ENCODE data around the gene GATA2.

Gene GATA2

DNA sequence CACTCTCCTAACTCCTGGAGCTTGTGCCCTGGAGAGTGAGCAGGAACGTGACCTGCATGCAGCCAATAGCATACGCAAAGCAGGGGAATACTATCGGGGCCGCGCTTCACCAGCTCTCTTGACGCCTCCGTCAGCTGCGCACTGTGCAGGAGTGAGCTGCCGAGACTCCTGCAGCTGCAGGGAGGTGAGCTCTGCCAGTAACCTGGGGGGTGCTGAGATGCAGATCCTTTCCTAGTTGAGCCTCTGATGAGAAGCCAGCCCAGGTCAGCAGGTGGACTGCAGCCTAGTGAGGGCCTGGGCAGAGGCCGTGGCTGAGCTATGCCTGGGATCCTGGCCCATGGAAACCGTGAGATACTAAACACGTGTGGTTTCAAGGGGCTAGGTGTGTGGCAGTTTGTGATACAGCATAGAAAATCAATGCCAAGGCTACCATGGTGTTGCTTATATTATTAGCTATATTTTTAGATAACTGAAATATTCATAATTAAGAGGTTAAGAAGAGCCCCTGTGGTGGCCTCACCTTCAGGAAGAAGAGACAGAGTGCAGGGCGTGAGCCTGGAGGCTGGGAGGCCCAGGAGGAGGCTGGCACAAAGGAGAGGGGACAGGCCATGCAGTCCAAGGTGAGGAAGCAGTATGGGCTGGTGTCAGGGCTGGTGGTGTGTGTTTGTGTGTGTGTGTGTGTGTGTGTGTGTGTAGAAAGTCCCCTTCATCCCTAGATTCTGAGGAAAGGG, 20.4 kb downstream of the GATA2 start:
- no peak for DNase-seq

DNA sequence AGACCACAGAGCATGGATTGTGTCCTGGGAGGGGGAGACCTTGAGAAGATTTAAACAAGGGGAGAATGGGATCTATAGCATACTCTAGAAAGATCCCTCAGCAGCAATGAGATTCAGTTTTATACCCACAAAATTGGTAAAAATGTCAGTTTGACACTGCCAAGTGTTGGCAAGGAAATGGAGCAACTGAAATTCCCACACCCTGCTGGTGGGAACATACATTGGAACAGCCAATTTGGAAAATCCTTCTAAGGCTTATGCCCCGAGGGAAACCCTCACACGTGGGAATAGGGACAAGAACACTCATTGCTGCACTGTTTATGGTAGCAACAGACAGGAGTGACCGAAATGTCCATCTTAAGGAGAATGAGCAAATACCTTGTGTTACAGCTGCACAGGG, 21.3 kb downstream of the GATA2 start:
- DNase-seq, result no peak

DNA sequence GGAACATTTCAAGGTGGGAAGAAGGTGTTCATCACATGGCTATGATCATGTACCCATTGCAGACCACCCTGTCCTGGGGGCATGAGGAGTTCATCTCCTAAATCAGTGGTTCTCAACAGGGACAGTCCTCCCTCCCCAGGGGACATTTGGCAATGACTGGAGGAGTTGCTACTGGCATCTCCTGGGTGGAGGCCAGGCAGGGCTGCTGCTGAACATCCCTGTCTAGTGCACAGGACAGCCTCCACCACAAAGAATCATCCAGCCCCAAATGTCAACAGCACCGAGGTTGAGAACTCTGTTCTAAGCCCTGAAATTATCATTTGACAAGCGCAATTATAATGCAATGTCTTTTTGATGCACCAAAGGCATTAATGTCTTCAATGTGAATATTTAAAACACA, 21.9 kb downstream of the GATA2 start:
- no peak for DNase-seq

DNA sequence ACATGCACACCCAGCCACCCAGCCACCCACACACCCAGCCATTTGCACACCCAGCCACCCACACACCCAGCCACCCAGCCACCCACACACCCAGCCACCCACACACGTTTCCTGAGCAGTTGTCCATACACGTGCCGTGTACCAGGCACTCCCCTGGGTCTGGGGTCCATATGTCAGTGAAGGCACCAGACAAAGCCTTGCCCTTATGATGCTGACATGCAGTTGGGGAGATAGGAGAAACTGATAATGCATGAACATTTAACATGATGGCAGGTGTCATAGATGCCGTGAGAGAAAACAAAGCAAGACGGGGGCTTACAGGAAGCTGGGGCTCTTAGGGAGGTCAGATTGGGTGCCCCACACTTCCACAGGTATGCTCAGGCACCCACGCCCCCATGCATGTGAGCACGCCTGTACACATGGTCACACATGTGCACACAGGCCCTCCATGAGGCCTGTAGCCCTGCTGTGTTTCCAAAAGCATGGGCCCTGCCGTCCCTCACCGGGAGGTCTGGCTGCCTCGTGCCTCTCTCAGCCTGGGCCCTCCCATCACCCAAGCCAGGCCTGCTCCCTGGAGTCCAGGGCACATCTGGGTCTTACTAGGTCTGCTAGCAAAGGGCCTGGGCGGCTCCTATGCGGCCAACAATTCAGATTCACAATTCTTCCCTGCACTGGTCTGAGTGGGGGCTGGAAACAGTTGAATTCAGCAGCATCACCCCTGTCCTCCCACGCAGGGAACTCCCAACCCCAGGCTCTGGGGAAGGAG, 22.7 kb downstream of the GATA2 start:
- DNase-seq, result no peak

DNA sequence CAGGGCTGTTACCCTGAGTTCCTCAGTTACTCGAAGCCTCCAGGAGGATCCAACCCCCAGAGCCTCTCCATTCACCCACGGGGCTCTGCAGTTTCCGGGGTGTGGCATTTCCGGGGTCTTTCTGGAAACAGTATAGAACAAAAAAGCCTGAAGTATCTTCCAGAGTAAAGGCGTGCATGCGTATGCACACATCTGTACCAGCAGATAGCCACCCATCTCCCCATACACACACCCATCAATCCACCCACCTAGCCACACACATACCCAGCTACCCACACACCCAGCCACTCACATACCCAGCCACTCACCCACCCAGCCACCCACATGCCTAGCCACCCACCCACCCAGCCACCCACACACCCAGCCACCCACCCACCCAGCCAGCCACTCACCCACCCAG, 23.4 kb downstream of the GATA2 start:
- no peak for DNase-seq

DNA sequence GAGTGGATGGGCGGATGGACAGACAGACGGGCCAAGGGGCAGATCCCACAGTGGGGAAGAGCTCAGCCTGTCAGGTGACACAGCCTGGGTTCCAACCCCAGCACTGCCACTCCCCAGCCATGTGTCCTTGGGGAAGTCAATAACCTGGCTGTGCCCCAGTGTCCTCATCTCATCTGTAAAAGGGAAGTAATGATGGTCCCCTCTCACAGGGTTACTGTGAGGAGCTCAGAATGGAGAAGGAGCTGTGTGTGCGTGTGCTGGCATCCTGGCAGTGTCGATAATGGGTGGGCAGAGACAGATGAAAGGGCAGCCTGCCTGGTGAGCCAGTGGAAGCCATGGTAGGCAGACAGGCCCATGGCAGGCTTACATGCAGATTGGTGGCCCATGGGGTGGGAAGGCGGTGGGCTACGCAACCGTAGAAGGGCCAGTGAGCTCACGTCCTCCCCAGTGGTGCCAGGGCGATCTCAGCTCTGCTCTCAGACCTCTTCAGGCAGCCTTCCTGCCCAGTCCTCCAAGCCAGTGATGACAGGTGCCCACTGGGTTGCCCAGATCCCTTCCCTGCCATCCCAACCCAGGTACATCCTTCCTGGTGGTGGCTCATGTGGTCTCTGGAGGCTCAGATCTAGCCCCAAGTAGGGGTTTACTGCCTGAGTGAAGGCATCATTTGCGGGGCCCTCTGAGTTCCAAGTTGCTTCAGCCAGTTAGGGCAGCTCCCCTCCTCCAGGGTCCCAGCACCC, 24.0 kb downstream of the GATA2 start:
- no peak for DNase-seq

DNA sequence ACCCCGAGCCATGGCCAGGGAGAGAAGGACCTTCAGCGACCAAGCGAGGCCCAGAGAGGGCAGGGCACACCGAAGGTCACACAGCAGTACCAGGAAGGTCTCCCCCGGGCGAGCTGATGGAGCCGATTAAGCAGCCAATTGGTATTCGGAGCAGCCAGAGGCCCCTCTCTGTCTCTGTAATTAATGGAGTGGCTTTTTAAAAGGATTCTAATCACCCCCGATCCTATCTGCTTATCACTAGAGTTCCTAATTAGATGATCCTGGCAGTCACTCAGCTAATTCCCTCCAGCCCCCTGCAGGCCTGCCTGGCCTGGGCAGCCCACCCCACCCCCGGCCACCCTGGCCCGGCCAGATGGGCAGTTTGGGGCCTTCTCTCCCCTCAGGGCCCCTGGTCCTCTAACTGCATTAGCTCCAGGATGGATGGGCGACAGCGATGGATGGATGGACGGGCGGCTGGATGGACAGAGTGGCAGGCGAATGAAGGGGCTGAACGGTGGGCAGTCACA, 24.7 kb downstream of the GATA2 start:
- DNase-seq, result no peak

DNA sequence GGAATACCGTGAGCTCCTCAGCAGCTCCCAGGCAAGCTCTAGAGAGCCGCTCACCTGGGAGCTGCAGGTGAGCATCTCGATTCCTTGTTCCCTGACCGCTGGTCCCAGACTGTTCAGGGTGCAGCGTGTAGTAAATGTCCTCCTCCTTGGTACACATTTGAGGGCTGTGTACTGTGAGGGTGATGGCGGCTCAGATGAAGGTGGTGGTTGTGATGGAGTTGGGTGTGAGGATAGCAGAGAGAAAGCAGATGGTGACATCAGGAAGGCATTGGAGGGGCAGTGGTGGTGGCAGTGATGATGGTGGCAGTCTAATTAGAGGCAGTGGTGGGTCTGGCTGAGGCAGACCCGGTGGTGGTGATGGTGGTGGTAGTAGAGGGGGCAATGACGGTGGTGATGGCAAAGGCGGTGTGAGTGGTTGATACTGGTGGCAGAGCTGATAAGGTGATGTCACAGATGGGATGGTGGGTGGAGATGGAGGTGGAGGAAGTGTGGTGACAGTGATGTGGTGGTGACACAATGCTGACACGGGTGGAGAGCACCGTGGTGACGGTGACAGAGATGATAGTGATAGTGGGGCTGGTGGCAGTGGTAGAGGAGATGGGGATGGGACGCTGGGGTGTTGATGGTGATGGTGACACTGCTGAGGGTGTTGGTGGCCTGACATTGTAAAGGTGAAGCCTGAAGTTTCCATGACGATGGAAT, 26.0 kb downstream of the GATA2 start, which contains the start of gene DNAJB8:
DNAJB8 (minus strand) TSS at position 51 of the 702 bp plus-strand sequence. CDS start 3,645 bp downstream, outside the sequence.
- DNase-seq, result no peak

DNA sequence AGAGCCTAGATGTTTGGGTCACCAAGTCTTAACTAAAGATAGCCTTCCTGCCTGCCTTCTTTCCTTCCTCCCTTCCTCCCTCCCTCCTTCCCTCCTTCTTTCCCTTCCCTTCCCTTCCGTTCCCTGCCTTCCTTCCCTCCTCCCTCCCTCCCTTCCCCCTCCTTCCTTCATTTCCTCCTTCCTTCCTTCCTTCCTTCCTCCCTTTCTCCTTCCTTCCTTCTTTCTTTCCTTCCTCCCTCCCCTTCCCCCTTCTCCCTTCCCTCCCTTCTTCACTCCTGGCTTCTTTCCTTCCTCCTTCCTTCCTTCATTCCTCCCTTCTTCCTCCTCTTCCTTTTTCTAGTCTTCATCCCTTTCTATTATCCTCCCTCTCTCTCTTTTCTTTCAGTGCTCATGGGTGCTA, 28.3 kb downstream of the GATA2 start:
- DNase-seq, result no peak

DNA sequence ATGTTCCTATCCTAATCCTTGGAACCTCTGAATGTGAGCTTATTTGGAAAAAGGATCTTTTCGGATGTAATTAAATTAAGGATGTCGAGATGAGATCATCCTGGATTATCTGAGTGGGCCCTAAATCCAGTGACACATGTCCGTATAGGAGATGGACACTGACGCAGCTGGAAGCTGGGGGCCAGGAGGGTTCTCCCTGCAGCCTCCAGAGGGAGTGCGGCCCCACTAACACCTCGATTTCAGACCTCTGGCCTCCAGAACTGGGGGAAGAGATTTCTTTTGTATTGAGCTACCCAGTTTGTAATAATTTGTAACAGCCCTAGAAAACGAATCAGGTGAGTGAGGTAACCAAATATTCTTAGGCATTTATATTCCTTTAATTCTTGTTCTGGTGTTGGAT, 28.8 kb downstream of the GATA2 start:
- no peak for DNase-seq

DNA sequence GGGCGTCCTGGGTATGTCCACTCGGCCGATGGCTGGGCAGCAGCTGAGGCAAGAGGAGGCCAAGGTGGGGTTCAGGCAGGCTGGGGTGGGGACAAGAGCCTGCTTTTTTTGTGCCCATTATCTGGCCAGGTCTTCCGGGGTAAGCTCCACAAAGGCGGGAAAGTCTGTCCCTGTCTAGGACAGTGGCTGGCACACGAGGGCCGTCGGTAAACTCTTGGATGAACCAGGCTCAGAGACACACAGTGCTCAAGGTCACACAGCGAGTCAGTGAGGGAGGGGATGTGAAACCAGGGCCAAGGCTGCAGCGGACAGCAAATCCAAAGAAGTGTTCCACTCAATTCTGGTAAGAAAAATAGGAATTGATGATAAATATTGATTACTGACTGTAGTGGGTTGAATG, 29.2 kb downstream of the GATA2 start:
- DNase-seq, result no peak

DNA sequence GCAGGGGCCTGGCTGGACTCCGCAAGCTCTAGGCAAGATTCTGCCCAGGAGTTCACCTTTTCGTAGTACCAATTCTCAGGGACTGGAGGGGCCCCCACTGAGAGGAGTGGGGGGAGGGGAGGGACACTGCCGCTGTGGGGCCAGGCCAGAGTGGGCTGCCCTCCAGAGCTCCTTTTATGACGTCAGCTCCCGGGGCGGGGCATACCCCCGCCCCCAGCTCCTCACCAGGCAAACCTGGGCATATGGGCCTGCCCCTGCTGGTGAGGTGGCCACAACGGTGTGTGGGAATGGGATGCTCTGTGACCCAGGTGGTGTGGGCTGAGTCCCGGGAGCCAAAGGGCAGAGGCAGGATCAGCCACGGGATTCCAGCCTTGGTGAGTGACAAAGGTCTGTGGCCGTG, 29.6 kb downstream of the GATA2 start:
- DNase-seq, result no peak

DNA sequence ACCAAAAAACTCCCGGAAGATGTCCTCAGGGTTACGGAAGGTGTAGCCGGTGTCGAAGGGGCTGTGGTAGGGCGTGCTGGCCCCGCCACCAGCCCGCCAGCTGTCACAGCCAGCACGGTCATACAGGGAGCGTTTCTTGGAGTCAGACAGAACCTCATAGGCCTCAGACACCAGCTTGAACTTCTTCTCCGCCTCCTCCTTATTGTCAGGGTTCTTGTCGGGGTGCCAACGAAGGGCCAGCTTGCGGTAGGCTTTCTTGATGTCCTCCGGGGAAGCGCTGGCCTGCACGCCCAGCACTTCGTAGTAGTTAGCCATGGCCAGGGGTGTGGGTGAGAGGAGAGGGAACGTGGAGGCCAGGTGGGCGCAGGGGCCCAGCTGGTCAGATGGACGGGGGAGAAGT, 30.1 kb downstream of the GATA2 start:
- DNase-seq, result no peak

DNA sequence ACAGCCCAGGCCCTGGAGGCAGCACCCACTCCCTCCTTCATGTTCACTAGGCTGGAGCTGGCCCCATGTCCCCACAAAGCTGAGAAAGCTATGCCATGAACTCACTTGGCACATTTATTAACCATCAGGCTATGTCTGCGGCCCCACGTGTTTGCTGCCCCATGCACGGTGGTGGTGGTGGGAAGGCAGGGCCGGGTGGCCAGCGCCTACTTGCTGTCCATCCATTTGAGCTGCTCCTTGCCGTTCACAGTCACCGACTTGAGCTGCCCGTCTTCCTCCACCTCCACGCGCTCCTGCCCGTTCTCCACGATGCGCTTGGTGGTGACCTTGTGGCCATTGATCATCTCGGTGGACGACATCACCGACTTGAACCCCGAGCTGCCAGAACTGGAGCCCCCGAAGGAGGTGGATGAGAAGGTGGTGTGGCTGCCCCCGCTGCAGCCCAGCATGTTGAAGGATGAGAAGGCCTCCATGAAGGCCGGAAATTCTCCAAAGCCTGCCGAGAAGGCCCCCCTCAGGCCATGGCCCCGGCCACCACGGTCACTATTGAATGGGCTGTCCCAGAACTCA, 30.6 kb downstream of the GATA2 start:
- DNase-seq, result no peak

DNA sequence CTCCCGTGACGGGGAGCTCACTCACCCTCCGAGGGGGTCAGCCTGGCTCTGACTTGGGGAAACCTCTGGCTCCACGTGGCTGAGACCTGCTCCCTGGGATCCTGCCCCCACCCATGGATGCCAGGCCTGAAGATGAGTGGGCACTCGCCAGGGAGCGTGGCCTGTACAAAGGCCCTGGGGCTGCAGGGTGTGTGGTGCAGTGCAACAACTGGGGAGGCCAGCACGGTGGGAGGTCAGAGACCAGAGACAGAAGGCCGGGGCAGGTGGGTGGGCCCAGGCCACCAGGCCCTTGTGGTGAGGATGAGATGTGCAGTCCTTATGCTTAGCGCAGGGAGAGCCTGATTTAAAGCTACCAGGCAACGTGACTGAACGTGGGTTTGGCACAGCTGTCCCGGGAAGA, 31.3 kb downstream of the GATA2 start:
- no peak for DNase-seq

DNA sequence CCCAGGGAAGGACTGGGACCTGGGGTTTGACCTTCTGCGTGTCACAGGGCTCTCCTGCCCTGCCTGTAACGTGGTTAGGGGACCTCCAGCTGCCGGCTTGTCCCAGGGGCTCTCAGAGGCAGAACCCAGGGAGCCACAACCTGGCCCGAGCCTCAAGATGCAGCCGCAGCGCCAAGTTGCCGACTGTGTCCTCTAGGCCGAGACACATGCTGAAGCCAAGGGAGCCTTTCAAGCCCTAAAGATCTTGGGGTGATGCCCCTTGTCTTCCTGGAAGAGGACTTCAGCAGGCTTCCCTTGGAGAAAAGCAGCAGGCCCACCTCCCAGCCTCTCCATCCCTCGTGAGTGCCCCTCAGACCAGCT, 33.6 kb downstream of the GATA2 start:
- DNase-seq, result no peak

DNA sequence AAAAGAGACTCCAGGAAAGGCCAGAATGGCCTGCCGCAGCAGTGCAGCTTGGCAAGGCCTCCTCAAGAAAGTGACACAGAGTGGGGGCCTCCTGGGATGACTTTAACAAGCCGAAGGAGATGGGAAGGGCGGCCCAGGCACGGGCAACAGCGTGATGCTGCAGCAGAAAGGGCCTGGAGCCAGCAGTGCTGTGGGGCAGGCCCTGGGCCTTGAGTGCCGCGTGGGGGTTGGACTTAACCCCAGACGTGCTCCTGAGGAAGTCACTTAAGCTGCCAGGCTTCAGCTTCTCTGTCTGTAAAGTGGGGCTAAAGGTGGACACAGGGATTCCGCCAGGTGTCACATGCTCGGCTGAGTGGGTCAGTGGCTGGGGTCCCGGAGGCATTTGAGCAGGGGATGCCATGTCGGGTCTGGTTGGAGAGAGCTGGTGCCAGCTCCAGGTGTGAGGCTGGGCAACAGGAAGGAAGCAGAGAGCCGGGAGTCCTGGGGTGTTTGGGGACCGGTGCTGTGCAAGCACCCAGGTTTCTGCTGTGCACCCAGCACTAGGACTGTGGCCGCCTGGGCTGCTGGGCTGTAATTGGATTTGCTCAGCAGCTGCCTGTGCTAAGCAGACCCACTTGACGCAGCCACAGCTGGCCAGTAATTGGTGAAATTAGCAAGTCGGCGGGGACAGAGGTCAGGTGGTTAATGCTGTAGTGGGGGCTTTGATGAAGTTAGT, 34.1 kb downstream of the GATA2 start:
- DNase-seq, result no peak

DNA sequence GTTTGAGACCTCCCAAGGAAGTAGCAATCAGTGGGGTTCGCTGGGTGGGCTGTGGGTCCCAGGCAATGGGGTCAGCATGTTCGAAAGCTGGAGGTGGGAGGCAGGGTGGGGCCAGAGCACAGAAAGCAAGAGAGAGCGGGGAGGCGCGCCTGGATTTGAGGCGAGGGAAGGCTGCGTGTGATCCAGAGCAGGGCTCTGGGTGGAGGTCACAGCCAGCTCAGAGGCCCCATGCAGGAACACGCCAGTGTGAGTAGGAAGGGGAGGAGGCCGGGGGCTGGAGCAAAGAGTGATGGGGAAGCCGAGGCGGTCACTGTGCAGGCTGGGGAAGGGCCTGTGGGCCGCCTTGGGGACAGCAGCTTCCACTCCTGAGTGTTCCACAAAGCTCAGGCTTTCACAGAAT, 35.1 kb downstream of the GATA2 start:
- DNase-seq, result no peak

DNA sequence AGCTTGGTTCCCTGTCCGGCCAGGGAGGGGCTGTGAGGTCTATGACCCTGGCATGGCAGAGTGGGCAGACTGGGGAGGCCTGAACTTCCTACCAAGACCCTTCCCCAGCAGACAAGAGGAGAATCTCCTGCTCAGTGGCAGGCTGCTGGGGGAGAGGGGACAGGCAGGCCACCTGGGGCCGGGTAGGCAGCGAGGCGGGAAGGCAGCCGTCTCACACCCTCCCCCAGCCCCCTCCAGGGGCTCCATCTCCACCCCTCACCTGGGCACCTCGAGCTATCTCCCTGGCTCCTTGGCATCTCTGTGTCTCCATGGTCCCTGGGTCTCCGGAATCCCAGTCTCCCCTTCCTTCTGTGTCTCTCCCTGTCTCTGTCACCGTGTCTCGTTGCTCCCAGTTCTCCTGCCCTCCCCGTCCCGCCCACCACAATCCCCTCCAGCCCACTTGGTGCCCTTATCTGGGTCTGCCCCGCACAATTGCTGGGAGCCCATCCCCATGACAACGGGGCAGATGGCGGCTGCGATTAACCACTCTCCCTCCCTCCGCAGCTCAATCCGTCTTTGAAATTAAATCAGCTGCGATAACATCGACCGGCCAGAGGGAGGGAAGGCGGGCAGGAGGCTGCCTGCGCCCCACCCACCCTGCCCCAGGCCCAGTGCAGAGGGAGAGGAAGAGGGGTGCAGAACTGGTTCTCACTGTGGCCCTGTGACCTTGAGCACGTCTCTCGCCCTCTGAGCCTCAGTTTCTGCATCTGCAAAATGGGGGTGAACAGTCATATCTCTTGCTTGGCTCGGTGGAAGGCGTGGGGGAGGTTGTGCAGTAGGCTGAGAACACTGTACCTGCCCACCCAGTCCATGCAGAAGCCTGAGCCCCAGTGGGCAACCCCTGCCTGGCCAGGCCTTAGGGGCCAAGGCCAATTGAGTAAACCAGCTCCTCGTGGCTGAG, 36.0 kb downstream of the GATA2 start:
- DNase-seq, result no peak

All from femur (tissue), 1 donor.